SK-N-SH treated with all-trans-retinoic acid at 6 μM for 48 hours (cell line): ENCODE measurements around the gene ING3.

Source experiments
- ATAC-seq: fragments of 200-7000 bp; cut with Tn5 transposase; 3 replicates; pipeline ENCODE4 v1.9.1; 2020; ENCODE audit warnings: mild to moderate bottlenecking, moderate library complexity
- ARNTL ChIP-seq: fragments of 450-650 bp; formaldehyde crosslinking; IDR thresholded peaks from 2 replicates; pipeline ENCODE4 v1.5.0; 2020; ENCODE audit warnings: low read depth, mild to moderate bottlenecking, moderate library complexity, borderline replicate concordance
- BACH2 ChIP-seq: fragments of 250-450 bp; sonication (Bioruptor Pico); IDR thresholded peaks from 2 replicates; pipeline ENCODE4 v1.9.0; 2021; ENCODE audit warnings: mild to moderate bottlenecking, borderline replicate concordance
- CREB5 ChIP-seq: fragments of 250-450 bp; sonication (Bioruptor Pico); IDR thresholded peaks from 2 replicates; pipeline ENCODE4 v1.5.1; 2020; ENCODE audit warnings: low read depth, mild to moderate bottlenecking, moderate library complexity
- CSDC2 ChIP-seq: fragments of 250-450 bp; sonication (Bioruptor Pico); IDR thresholded peaks from 2 replicates; pipeline ENCODE4 v1.5.0; 2020; ENCODE audit warnings: mild to moderate bottlenecking, moderate library complexity
- CSRNP3 ChIP-seq: fragments of 250-450 bp; sonication (Bioruptor Pico); IDR thresholded peaks from 2 replicates; pipeline ENCODE4 v1.5.1; 2021; ENCODE audit warnings: mild to moderate bottlenecking, moderate library complexity
- ESRRG ChIP-seq: fragments of 250-450 bp; sonication (Bioruptor Pico); IDR thresholded peaks from 2 replicates; pipeline ENCODE4 v1.6.1; 2021; ENCODE audit warnings: mild to moderate bottlenecking
- ISL1 ChIP-seq: fragments of 250-450 bp; sonication (Bioruptor Pico); IDR thresholded peaks from 2 replicates; pipeline ENCODE4 v2.1.2; 2022; ENCODE audit warnings: mild to moderate bottlenecking, moderate library complexity
- PATZ1 ChIP-seq: fragments of 250-450 bp; sonication (Bioruptor Pico); IDR thresholded peaks from 2 replicates; pipeline ENCODE4 v1.8.0; 2020; ENCODE audit warnings: mild to moderate bottlenecking, moderate library complexity, borderline replicate concordance
- POU6F1 ChIP-seq: fragments of 250-450 bp; sonication (Bioruptor Pico); IDR thresholded peaks from 2 replicates; pipeline ENCODE4 v1.8.0; 2021; ENCODE audit warnings: low read depth, mild to moderate bottlenecking, moderate library complexity, borderline replicate concordance
- PPARA ChIP-seq: fragments of 250-450 bp; sonication (Bioruptor Pico); IDR thresholded peaks from 2 replicates; pipeline ENCODE4 v1.5.0; 2020; ENCODE audit warnings: mild to moderate bottlenecking, borderline replicate concordance
- RARB ChIP-seq: fragments of 250-450 bp; sonication (Bioruptor Pico); IDR thresholded peaks from 2 replicates; pipeline ENCODE4 v1.8.0; 2021; ENCODE audit warnings: mild to moderate bottlenecking, moderate library complexity
- TCF4 ChIP-seq: fragments of 250-450 bp; sonication (Bioruptor Pico); IDR thresholded peaks from 2 replicates; pipeline ENCODE4 v1.8.0; 2021; ENCODE audit warnings: mild to moderate bottlenecking, moderate library complexity, borderline replicate concordance
- TOX ChIP-seq: fragments of 250-450 bp; sonication (Bioruptor Pico); IDR thresholded peaks from 2 replicates; pipeline ENCODE4 v1.8.0; 2021; ENCODE audit warnings: mild to moderate bottlenecking, moderate library complexity, borderline replicate concordance
- TSHZ2 ChIP-seq: fragments of 250-450 bp; sonication (Bioruptor Pico); IDR thresholded peaks from 2 replicates; pipeline ENCODE4 v1.5.0; 2020; ENCODE audit warnings: mild to moderate bottlenecking, moderate library complexity
- ZC3H10 ChIP-seq: fragments of 250-450 bp; sonication (Bioruptor Pico); IDR thresholded peaks from 2 replicates; pipeline ENCODE4 v1.5.1; 2021; ENCODE audit warnings: mild to moderate bottlenecking, moderate library complexity
- ZFP3 ChIP-seq: fragments of 250-450 bp; sonication (Bioruptor Pico); IDR thresholded peaks from 2 replicates; pipeline ENCODE4 v1.5.0; 2020; ENCODE audit warnings: mild to moderate bottlenecking, moderate library complexity
- ZFP30 ChIP-seq: fragments of 450-650 bp; formaldehyde crosslinking; IDR thresholded peaks from 2 replicates; pipeline ENCODE4 v1.5.0; 2022; ENCODE audit warnings: mild to moderate bottlenecking, moderate library complexity
- ZNF565 ChIP-seq: fragments of 450-650 bp; formaldehyde crosslinking; conservative IDR thresholded peaks from 2 replicates; pipeline ENCODE4 v1.5.0; 2020; ENCODE audit warnings: low read depth, mild to moderate bottlenecking, moderate library complexity
- ZNF70 ChIP-seq: fragments of 450-650 bp; formaldehyde crosslinking; IDR thresholded peaks from 2 replicates; pipeline ENCODE4 v1.5.0; 2020; ENCODE audit warnings: mild to moderate bottlenecking, moderate library complexity

The ING3 gene

GRCh38 chr7:120973849-120974248, 23.3 kb downstream of the ING3 start:
- ATAC-seq: no peak
- TF ChIP-seq ESRRG (CRISPR knock-in tag): no peak

GRCh38 chr7:120979765-120980499, 29.4 kb downstream of the ING3 start:
- TF ChIP-seq ARNTL (CRISPR knock-in tag) (no peak), CREB5 (CRISPR knock-in tag) (no peak), TSHZ2 (CRISPR knock-in tag) (no peak)
- TF ChIP-seq, all 23 proteins: peak for 0
- ATAC-seq: peak; percentile 81

GRCh38 chr7:120981117-120981516, 30.5 kb downstream of the ING3 start:
- TF ChIP-seq POU6F1 (no peak), PPARA (no peak), ZNF70 (CRISPR knock-in tag) (no peak), CSDC2 (CRISPR knock-in tag) (no peak), ZFP30 (no peak), TCF4 (no peak), ESRRG (CRISPR knock-in tag) (no peak), ISL1 (no peak), ZFP3 (CRISPR knock-in tag) (no peak), TSHZ2 (CRISPR knock-in tag) (no peak), CSRNP3 (CRISPR knock-in tag) (no peak), RARB (no peak), ARNTL (CRISPR knock-in tag) (no peak), BACH2 (CRISPR knock-in tag) (no peak)
- TF ChIP-seq, all 23 proteins: peak for 0
- ATAC-seq: no peak

- ATAC-seq: peak; percentile 81
- TF ChIP-seq RARB (no peak), ZFP30 (no peak), ESRRG (CRISPR knock-in tag) (no peak), PATZ1 (CRISPR knock-in tag) (no peak), TOX (CRISPR knock-in tag) (no peak), POU6F1 (no peak), ZC3H10 (CRISPR knock-in tag) (no peak), ZNF565 (no peak), CREB5 (CRISPR knock-in tag) (no peak)
Measured at GRCh38 chr7:120981888-120982615, 31.5 kb downstream of the ING3 start.
